CD4-positive, alpha-beta T cell treated with Interleukin-4 for 1 hour (primary cell): Measurements from ENCODE around the gene SPHKAP.
"Not testable (repeated sequence)": the region's sequence is repeated elsewhere in the genome, so short reads cannot be mapped to it uniquely, and the experiment has no call there.

Source experiments
- DNase-seq, 2 donors: peaks; one replicate each; pipeline ENCODE4 v3.0.0-alpha.2; 2020 to 2022

SPHKAP gene

GRCh38 chr2:228092056-228092455, 89.4 kb downstream of the SPHKAP start:
- no peak for DNase-seq

DNA sequence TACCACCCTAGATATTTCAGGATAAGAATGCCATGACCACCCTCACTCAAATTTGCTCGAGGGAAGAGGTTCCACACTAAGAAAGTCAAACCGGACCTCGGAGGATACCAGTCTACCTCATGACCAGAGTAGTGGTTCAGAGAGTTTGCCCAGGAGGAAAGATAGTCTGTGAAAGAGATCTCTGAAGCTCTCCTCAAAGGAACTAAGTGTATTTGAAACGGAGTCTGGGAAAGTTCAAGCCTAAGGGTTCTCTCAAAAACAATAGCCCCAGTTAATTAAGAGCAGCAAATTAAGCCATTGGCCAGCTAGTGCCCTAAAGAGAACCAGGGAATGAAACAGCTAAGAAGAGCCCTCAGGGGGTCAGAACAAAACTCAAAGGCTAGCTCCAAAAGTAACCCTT, 94.9 kb downstream of the SPHKAP start:
- DNase-seq: no peak

DNA sequence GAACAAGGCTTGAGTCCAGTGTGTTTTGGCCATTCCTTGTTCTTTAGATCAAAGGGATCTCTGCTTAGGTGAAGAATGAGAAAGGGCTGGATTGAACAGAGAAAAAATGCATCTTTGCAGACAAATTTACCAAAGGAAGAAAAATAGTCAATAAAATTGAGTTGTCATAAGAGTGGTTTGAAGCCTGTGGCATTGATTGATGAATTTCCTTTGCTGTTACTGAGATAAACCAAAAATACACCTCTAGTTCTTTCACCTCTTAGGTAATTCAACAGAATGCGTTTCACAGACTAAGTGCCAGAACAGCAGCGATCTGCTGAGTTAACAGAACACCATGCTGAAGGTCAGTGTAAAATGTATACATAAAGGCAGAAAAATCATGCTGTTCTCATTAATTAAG, 96.8 kb downstream of the SPHKAP start:
- DNase-seq: no peak

GRCh38 chr2:228083131-228083530, 98.4 kb downstream of the SPHKAP start:
- no peak for DNase-seq

DNA sequence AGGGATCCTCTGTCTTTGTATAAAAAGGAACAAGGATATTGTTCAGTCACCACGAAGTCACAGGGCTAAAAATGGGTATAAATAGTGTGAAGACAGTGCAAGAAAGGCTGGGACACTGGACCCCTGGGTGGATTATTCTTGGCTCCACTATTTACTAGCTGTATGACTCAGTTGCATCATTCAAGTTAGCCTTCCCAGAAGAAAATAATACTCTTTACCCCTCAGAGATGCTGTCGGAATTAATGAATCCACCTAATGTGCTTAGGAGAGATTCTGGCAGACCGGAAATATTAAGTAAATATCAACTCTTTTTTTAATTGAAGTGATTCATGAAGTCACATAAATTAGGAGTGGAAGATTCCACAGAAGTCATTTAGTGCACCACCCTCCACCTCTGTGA, 98.9 kb downstream of the SPHKAP start:
- DNase-seq: no peak

DNA sequence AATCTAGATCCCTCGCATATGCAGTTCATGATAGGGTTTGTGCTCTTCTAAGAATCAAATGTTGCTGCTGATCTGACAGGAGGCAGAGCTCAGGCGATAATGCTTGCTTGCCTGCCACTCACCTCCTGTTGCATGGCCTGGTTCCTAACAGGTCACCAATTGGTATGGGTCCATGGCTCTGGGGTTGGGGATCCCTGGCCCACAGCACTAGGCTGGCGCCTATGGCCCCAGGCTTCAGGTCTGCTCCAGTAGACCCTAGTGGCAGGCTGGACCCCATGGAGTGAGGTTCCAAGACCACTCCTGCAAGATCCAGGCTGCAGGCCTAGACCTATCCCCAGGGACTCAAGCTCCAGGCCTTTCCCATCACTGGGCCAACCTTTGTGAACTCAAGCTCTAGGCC, 102.3 kb downstream of the SPHKAP start:
- no peak for DNase-seq

GRCh38 chr2:228076695-228077094, 104.8 kb downstream of the SPHKAP start:
- not testable (repeated sequence) for DNase-seq

DNA sequence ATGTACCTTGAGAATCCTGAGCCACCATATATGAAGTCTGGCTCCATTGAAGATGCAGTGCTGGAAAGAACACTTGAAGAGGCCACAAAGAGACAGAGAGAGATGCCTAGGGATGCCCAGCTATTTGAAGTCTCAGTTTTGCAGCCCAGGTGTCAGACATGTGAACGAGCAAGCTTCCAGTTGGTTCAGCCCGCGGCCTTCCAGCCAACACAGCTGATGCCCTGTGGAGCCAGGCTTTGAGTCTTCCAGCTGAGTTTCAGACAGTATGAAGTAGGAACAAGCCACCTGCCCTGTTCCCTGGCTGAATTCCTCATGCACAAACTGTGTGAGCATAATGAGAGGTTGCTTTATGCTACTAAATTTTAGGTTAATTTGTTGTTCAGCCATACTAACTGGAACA, 108.8 kb downstream of the SPHKAP start:
- no peak for DNase-seq

- no peak for DNase-seq
These were observed 114.2 kb downstream of the SPHKAP start for GRCh38 chr2:228067309-228067708.

DNA sequence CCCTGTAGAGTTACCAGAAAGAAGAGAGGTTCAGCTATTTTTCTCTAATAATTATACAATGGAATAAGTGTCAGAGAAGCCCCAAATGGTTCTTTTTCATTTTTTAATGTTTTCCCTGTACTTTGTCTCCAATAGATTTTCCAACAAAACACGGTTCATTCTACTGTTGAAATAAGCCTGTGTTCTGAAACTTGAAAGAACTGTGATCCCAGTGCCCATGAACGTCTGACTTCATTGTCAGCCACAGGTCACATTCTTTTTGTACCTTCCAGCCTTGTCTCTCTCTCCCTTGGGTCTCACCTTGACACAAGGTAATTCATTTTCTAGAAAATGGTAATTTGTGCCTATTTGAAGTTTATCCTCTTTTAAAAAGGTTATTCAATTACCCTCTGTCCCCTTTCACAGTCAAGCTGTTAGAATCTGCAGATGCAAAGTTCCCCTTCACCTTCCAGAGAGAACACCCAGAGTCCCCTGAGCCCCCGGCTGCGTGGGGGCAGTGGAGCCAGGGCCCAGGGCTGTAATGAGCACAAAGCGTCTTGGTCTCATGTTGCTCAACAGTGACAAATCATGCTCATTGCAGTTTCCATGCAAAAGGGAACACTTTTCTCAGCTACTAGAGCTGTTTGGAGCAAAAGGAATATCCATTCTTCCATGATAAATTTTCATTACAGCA, 115.2 kb downstream of the SPHKAP start:
- DNase-seq: no peak

GRCh38 chr2:228065686-228066085, 115.8 kb downstream of the SPHKAP start:
- no peak for DNase-seq

- no peak for DNase-seq
These were observed 116.6 kb downstream of the SPHKAP start for GRCh38 chr2:228064796-228065315.

- no peak for DNase-seq
These were observed 117.5 kb downstream of the SPHKAP start for GRCh38 chr2:228064024-228064423.

DNA sequence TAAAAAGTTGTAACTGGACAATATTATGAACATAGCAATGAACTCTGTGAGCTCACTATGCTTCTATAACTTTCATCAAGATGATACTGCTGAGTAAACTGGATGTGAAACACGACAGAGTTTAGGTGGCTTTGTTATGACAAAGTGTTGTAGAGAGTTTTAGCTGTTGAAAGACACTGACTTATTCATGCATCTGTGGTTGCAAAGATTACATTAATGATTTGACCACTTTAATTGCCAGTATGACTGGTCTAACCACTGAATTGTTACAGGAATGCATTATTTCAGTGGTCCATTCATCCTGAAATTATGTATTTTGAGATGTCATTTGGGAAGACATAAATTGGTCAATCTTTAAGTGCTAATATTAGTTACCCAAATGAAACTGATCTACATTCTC, 117.9 kb downstream of the SPHKAP start:
- DNase-seq: no peak

- no peak for DNase-seq
These were observed 121.8 kb downstream of the SPHKAP start for GRCh38 chr2:228059735-228060134.

- no peak for DNase-seq
These were observed 125.0 kb downstream of the SPHKAP start for GRCh38 chr2:228056293-228057097.

- no peak for DNase-seq
These were observed 132.5 kb downstream of the SPHKAP start for GRCh38 chr2:228048838-228049490.

DNA sequence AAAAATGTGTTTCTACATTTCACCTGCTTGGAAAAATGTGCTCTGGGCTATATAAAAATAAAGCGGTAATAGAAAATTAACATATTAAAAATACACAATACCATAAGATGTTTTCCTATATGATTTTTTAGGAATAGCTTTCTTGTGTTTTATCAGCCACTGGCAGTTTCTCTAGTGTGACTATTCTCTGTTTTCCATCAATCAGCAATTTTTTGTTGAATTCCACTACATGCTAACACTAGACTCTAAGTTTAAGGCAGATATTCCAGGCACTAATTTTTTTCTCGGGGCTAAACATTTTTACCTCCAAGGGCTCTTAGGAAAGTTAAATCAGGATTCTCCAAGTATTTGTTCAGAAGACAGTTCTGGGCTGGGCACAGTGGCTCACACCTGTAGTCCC, 140.5 kb downstream of the SPHKAP start:
- no peak for DNase-seq

- no peak for DNase-seq
These were observed 141.5 kb downstream of the SPHKAP start for GRCh38 chr2:228039752-228040534.

DNA sequence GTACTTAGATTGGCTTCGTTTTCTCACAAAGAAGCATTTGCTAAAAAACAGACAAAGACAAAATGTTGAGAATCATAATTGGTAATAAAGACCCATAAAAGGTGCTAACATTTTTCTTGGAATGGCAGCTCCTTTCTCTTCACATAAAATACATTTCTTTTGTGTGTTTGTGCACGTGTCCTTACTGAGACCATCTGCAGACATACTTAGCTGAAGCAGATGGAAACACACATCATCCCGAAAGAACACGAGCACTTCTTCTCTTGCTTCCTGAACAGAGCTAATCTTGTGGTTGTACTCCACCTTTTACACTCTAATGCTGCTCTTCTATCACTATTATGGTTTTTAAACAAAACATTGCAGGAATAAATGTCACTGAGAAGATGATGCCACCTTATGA, 142.5 kb downstream of the SPHKAP start:
- DNase-seq: no peak

GRCh38 chr2:228037915-228038314, 143.6 kb downstream of the SPHKAP start:
- no peak for DNase-seq

GRCh38 chr2:228023619-228024018, 157.9 kb downstream of the SPHKAP start:
- no peak for DNase-seq

GRCh38 chr2:228018311-228018710, 163.2 kb downstream of the SPHKAP start:
- DNase-seq: no peak
